ENCODE results near the gene ZPBP2.

Gene ZPBP2

GRCh38 chr17:39823407-39824054 lies 44.5 kb upstream of the ZPBP2 start:
- H3K27ac ChIP-seq, result no peak overlapping the region
- H3K27me3 ChIP-seq (replicated peaks), result peaks cover 3% of the 10 kb centered on the region
- H3K36me3 ChIP-seq (replicated peaks), result no peaks in the 10 kb centered on the region
- no peak overlapping the region for H3K4me3 ChIP-seq (ENCODE audit: low read depth, low read length)
- in situ Hi-C loops (cut with HindIII; ENCODE audit: low pct_ligation_motif_present, low sequenced_read_pairs), result no loop called here
- DNase-seq, result no peak
- TF ChIP-seq CTCF (IDR thresholded peaks at IDR 0.05; ENCODE audit: low read depth, low read length, missing control alignments), result no peak

- Histone ChIP-seq H3K36me3 (replicated peaks) (no peaks in the 10 kb centered on the region), H3K4me3 (ENCODE audit: low read depth, low read length) (no peak overlapping the region), H3K27me3 (replicated peaks) (peaks cover 3% of the 10 kb centered on the region), H3K27ac (no peak overlapping the region)
- no peak for TF ChIP-seq CTCF (IDR thresholded peaks at IDR 0.05; ENCODE audit: low read depth, low read length, missing control alignments)
- in situ Hi-C loops (cut with HindIII; ENCODE audit: low pct_ligation_motif_present, low sequenced_read_pairs), result no loop called here
- no peak for DNase-seq
Measured at GRCh38 chr17:39826334-39826733, 41.7 kb upstream of the ZPBP2 start.

- H3K36me3 ChIP-seq (replicated peaks), result no peaks in the 10 kb centered on the region
- H3K27me3 ChIP-seq (replicated peaks), result peaks cover 3% of the 10 kb centered on the region
- in situ Hi-C loops (cut with HindIII; ENCODE audit: low pct_ligation_motif_present, low sequenced_read_pairs), result no loop called here
- no peak for DNase-seq
- H3K4me3 ChIP-seq (ENCODE audit: low read depth, low read length), result no peak overlapping the region
- no peak overlapping the region for H3K27ac ChIP-seq
- no peak for TF ChIP-seq CTCF (IDR thresholded peaks at IDR 0.05; ENCODE audit: low read depth, low read length, missing control alignments)
Measured at GRCh38 chr17:39828443-39828842, 39.6 kb upstream of the ZPBP2 start.

- in situ Hi-C loops (cut with HindIII; ENCODE audit: low pct_ligation_motif_present, low sequenced_read_pairs), result no loop called here
- no peak for TF ChIP-seq CTCF (IDR thresholded peaks at IDR 0.05; ENCODE audit: low read depth, low read length, missing control alignments)
- Histone ChIP-seq H3K27ac (no peak overlapping the region), H3K36me3 (replicated peaks) (no peaks in the 10 kb centered on the region), H3K27me3 (replicated peaks) (peaks cover 3% of the 10 kb centered on the region), H3K4me3 (ENCODE audit: low read depth, low read length) (no peak overlapping the region)
- DNase-seq, result no peak
Measured at GRCh38 chr17:39831588-39831987, 36.4 kb upstream of the ZPBP2 start.

GRCh38 chr17:39834017-39834416 lies 34.0 kb upstream of the ZPBP2 start:
- no peaks in the 10 kb centered on the region for H3K36me3 ChIP-seq (replicated peaks)
- DNase-seq, result no peak
- no peak for TF ChIP-seq CTCF (IDR thresholded peaks at IDR 0.05; ENCODE audit: low read depth, low read length, missing control alignments)
- H3K4me3 ChIP-seq (ENCODE audit: low read depth, low read length), result no peak overlapping the region
- in situ Hi-C loops (cut with HindIII; ENCODE audit: low pct_ligation_motif_present, low sequenced_read_pairs), result no loop called here
- H3K27ac ChIP-seq, result no peak overlapping the region
- no peaks in the 10 kb centered on the region for H3K27me3 ChIP-seq (replicated peaks)
